Ureter (tissue), 1 donor: ENCODE data around the gene ZNF644. TPM values are rescaled to one million over a fixed set of nuclear protein-coding genes. Genes with fewer than 3 reads are reported as not detected.
"Not testable (repeated sequence)": the region's sequence is repeated elsewhere in the genome, so short reads cannot be mapped to it uniquely, and the experiment has no call there.

Experiments
- DNase-seq: peaks from one replicate; pipeline ENCODE4 v3.0.0-alpha.2; 2020; ENCODE audit warnings: low spot score
- total RNA-seq: library from RNA; stranded (reverse); gene quantifications from one replicate; pipeline ENCODE4 v1.2.4, GENCODE V29; 2023
- donor health status: DM: yes; HTN: yes; CAD: no.

Gene ZNF644
- 84.9 TPM for total RNA-seq

DNA sequence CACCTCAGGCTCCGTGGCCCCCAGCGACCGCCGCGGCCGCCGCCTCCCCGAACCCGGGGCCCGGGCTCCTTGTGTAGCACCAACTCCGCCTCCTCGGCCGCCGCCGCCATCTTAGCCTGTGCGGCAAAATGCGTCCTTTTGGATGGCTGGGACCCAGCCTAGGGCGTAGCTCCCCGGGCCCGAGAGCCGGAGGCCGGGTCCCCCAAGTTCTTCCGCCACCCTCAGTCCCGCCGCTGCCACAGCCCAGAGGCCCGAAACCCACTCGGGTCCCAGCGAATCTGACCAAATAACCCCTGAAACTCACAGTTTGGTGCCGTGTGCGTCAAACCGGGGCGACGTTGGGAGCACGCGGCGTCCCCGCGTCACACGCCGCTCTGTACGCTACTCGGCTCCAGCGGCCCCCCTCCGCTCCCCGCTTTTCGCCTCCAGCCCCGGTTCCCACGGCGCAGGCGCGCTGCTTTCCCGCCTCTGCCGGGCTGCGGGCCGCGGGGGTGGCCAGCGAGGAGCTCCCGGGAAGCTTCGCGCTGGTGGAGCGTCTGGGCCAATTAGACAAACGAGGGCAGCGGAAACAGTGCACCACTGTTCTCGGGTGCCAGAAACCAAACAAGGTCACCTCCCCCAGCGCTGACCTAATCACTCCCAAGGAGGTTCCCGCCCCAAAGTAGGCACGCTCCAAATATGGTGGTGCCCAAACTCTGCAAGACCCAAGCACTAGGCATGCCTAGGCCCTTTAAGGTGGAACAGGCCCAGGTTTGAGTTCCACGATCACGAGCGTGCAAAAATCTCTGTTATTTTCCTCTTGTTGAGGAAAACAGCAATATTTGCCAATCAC is at the start of gene ZNF644:
Gene ZNF644 (minus strand): TSS at position 350 of the 832 bp plus-strand sequence. CDS start 39,682 bp downstream, outside the sequence.
- DNase-seq = peak; percentile 91

DNA sequence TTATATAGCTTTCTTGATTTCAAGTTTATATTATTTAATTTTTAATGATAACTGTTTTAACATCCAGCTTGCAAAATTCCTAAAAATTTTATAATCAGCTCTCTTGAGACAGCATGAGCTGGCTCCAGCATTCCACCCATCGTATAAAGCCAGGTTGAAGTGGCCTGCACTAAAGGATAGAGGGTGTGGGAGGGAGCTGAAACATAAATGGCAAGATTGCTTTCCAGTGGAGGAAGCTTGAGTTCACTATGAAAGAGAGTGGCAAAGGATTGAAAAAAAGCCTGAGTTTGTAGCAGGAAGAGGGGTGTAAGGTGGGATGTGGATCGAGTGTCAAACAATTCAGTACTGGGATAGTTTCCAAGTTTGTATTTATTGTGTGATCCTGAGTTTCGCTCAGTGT is 48.5 kb upstream of the ZNF644 start:
- no peak for DNase-seq

- no peak for DNase-seq
Measured at GRCh38 chr1:91066538-91066937, 44.7 kb upstream of the ZNF644 start.

DNA sequence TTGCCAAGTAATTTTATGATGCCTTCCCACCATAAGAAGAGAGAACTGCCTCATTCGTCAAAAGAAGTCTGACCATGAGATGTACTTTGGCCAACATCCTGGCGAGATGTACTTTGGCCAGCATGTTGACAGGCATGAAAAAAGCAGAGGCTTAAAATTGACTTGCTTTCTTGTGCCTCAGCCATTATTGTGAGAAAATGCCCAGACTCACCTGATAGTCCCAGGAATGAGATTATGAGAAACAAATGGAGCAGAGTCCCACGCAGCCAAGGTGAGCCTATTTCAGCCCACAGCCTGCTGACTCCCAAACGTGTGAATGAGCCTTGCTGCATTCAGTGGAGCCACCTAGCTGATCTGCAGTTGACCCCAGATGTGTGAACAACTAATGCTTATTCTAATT is 43.5 kb upstream of the ZNF644 start:
- no peak for DNase-seq

DNA sequence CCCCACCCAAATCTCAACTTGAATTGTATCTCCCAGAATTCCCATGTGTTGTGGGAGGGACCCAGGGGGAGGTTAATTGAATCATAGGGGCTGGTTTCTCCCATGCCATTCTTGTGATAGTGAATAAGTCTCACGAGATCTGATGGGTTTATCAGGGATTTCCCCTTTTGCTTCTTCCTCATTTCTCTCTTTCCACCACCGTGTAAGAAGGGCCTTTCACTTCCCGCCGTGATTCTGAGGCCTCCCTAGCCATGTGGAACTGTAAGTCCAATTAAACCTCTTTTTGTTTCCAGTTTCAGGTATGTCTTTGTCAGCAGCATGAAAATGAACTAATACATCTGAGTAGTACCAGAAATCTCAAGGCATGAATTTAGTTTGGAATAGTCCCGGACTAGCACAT is 41.6 kb upstream of the ZNF644 start:
- DNase-seq = not testable (repeated sequence)

DNA sequence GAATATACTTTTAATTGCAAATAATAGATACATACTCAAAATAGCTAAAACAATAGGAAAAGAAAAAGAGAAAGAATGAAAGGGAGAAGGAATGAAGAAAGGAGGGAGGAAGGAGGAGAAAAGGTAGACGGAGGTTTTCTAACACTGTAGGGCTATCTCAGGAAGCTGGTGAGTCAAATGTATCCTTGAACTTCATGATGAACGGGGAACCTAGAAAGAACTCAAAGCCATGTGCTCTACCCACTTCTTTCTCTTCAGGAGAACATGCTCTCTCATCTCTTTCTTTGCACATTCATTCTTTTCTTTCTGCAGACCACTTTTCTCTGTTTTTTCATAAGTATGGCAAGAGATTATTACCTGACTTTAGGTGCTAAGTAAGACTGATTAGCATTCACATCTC is 37.3 kb upstream of the ZNF644 start:
- DNase-seq = no peak

GRCh38 chr1:91057784-91058183 is 35.9 kb upstream of the ZNF644 start:
- DNase-seq = no peak

DNA sequence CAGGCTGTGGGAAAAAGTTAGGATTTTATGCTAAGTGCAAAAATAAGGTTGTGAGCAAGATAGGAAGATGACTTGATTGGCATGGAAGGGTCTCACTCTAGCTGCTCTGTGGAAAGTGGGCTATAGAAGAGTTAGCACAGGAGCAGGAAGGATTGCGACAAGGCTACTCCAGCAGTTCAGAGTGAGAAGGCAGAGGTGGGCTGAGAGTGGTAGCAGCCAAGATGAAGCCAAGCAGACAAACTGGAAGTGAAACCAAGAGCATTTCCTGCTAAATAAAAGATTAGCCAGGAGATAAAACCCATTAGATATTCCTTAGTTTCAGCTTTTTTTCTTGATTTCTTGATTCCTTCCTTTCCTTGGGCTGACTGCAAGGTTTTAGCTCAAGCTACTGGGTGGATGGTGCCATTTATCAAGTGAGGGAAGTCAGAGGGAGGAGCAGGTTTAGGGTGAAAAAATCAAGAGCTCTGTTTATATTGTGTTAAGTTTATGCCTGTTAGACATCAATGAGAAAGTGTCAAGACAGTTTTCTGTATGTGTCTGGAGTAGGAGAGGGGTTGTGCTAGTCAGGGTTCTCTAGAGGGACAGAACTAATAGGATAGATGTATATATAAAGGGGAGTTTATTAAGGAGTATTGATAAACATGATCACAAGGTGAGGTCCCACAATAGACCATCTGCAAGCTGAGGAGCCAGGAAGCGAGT is 33.1 kb upstream of the ZNF644 start:
- no peak for DNase-seq

DNA sequence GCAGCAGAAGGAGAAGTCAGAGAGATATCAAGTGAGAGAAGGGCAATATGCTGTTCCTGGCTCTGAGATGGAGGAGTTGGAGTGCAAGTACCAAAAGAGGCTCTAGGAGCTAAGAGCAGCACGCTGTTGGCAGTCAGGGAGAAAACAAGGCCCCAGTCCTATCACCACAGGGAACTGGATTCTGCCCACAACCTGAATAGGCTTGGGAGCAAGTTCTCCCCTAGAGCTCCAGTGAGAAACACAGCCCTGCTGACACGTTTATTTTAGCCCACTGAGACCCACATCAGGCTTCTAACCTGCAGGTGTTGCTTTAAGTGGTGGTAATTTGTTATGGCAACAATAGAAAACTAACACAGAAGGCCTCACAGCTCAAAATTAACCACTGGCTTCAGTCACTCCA is 31.8 kb upstream of the ZNF644 start:
- DNase-seq = no peak

GRCh38 chr1:91049551-91049950 is 27.7 kb upstream of the ZNF644 start:
- DNase-seq = not testable (repeated sequence)

GRCh38 chr1:91046766-91047165 is 24.9 kb upstream of the ZNF644 start:
- DNase-seq = no peak

DNA sequence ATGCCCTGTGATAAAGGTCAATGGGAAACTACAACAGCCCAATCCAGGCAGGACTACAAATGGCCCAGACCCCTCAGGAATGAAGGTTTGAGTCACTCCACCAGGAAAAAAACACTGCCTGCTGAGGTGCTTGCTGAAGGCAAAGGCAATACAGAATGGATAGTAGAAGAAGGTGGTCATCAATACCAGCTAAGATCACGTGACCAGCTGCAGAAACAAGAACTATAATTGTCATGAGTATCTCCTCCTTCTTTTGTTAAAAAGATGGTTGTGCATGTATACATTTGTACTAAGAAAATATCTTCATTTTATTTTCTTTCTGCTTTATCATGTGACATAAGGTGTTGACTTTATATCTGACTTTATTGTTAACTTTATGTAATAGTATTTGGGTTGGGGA is 23.4 kb upstream of the ZNF644 start:
- no peak for DNase-seq

- not testable (repeated sequence) for DNase-seq
Measured at GRCh38 chr1:91044776-91045175, 22.9 kb upstream of the ZNF644 start.

- not testable (repeated sequence) for DNase-seq
Measured at GRCh38 chr1:91042372-91042771, 20.5 kb upstream of the ZNF644 start.

GRCh38 chr1:91038582-91038981 is 16.7 kb upstream of the ZNF644 start:
- no peak for DNase-seq

GRCh38 chr1:91036894-91037829 is 15.3 kb upstream of the ZNF644 start:
- DNase-seq = no peak

GRCh38 chr1:91032349-91032748 is 10.5 kb upstream of the ZNF644 start:
- DNase-seq = no peak

DNA sequence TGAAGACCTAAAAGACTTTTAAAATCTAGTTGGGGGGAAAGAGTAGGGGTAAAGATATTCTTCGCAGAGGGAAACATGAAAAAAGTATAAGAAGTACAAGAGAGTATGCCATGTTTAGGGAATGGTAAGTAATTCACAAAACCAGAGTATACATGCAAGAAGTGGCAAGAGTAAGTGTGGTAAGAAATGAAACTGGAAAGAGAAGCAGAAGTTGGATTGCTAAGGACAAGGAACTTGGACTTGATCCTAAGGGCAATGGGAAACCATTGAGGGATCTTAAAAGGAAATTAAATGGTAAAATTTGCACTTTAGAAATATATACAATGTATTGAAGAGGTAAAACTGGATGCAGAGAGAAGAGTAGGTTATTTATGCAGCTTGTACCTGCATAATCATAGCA is 9.2 kb upstream of the ZNF644 start:
- DNase-seq = no peak

DNA sequence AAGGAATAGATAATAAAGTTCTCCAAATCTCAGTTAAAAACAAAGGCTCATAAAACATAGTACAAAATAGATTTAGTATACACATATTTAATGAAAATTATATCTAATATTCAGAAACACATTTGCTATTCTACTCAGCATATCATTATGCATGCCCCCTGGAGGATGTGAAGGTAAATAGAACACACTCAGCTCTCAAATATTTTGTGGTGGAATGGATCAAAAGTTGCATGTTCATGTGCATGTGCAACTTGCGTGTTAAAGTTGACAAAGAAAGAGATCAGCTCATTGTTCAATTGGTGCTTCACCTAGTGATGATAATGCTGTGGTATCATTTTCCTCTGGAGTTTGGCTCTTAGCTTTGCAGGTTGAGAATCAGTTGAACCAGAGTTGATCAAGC is 4.9 kb upstream of the ZNF644 start:
- no peak for DNase-seq

DNA sequence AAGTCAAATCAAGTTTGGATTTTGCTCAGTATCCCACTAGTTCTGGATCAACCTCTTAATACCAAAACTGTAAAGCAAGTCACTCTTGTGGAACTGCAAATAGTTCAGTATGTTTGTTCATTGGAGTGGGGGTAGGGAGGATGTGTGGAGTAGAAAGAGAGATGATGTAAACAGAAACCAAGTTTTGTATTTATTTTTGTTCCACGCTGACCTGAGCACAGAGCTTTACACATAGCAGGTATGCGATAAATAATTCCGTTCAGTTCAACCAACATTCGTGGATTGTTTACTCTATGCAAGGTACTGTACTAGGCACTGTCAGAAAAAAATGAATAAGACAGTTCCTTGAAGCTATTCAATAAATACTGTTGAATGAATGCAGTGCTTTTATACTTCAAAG is 4.5 kb upstream of the ZNF644 start:
- DNase-seq = no peak

DNA sequence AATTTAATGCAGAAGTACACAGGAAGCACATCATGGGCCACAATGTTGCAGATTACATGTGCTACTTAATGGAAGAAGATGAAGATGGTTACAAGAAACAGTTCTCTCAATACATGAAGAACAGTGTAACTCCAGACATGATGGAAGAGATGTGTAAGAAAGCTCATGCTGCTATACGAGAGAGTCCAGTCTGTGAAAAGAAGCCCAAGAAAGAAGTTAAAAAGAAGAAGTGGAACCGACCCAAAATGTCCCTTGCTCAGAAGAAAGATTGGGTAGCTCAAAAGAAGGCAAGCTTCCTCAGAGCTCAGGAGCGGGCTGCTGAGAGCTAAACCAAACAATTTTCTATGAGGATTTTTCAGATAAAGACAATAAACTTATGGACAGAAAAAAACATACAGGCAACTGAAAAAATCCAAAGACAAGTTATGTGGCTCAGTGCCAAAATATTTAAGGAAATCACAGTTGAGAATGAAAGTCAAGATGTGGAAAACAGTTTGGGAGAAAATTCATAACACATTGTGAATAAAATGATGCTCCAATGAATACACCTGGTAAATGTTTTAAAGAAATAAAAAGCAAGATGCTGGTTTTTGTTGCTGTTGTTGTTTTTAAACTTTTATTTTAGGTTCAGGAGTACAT is 2.8 kb upstream of the ZNF644 start:
- no peak for DNase-seq

DNA sequence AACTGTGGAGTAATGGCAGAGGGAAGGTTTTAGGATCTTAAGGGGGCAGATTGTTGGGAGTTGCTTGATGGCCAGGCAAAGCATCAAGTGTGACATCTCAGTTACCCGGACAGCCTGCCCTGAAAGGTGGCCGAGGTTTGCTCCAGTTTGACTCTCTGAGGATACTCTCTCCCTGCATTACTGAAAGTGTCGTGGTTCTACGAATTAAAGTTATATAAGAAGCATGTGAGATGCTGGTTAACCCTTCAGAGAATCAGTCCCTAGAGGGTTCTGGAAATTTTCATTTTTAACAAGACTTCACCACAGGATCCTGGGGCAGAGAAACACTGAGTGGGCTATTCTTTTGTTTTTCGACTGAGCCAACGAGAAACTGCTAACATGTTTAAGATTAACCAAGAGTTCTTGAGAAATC is 689 bp upstream of the ZNF644 start:
- no peak for DNase-seq
